Epidermal melanocyte (primary cell): ENCODE results near the gene DSN1.

ENCODE experiments used
- DNase-seq: peaks from one replicate; pipeline ENCODE4 v3.0.0; 2011; ENCODE audit warnings: low spot score; ENCODE audit not compliant: insufficient read length

The DSN1 gene

GRCh38 chr20:36796117-36796516 lies 22.6 kb upstream of the DSN1 start:
- DNase-seq: no peak

GRCh38 chr20:36795691-36796090 lies 22.1 kb upstream of the DSN1 start:
- no peak for DNase-seq

GRCh38 chr20:36794116-36794474 lies 20.5 kb upstream of the DSN1 start:
- DNase-seq: no peak

GRCh38 chr20:36793294-36794115 lies 19.9 kb upstream of the DSN1 start:
- no peak for DNase-seq

GRCh38 chr20:36792422-36792821 lies 18.9 kb upstream of the DSN1 start:
- DNase-seq: peak; percentile 52

- DNase-seq: no peak
Observed at GRCh38 chr20:36791862-36792261, 18.3 kb upstream of the DSN1 start.

GRCh38 chr20:36786663-36787062 lies 13.1 kb upstream of the DSN1 start:
- DNase-seq: no peak

GRCh38 chr20:36786246-36786645 lies 12.7 kb upstream of the DSN1 start:
- no peak for DNase-seq

- DNase-seq: no peak
Observed at GRCh38 chr20:36785308-36785707, 11.7 kb upstream of the DSN1 start.

GRCh38 chr20:36784900-36785299 lies 11.3 kb upstream of the DSN1 start:
- no peak for DNase-seq

- no peak for DNase-seq
Observed at GRCh38 chr20:36784116-36784515, 10.6 kb upstream of the DSN1 start.

- no peak for DNase-seq
Observed at GRCh38 chr20:36779656-36780025, 6.1 kb upstream of the DSN1 start.

GRCh38 chr20:36778831-36779655 lies 5.5 kb upstream of the DSN1 start:
- no peak for DNase-seq

GRCh38 chr20:36777576-36777975 lies 4.0 kb upstream of the DSN1 start:
- no peak for DNase-seq

- DNase-seq: no peak
Observed at GRCh38 chr20:36777167-36777566, 3.6 kb upstream of the DSN1 start.

- DNase-seq: no peak
Observed at GRCh38 chr20:36775826-36776225, 2.3 kb upstream of the DSN1 start.

- no peak for DNase-seq
Observed at GRCh38 chr20:36775196-36775595, 1.6 kb upstream of the DSN1 start.

GRCh38 chr20:36773107-36773596 lies 411 bp downstream of the DSN1 start:
- no peak for DNase-seq

- no peak for DNase-seq
Observed at GRCh38 chr20:36770680-36771079, 2.9 kb downstream of the DSN1 start.

- no peak for DNase-seq
Observed at GRCh38 chr20:36768768-36769430, 4.7 kb downstream of the DSN1 start.

GRCh38 chr20:36761125-36761524 lies 12.4 kb downstream of the DSN1 start:
- DNase-seq: no peak

GRCh38 chr20:36760647-36761046 lies 12.9 kb downstream of the DSN1 start:
- no peak for DNase-seq
